Right atrium auricular region (tissue), 2 donors: ENCODE results near the gene DCHS2. TPM values are rescaled to one million over a fixed set of nuclear protein-coding genes. Genes with fewer than 3 reads are reported as not detected.

ENCODE experiments used
- DNase-seq: peaks from one replicate; pipeline ENCODE4 v3.0.0-alpha.2; 2019; ENCODE audit warnings: low spot score
- H3K27ac ChIP-seq, 2 donors: fragments of 200-600 bp; sonication (generic); 1 replicate in 1 of 2; 2 replicates in 1 of 2; pipeline ENCODE4 v1.5.1; 2016 to 2019
- H3K27me3 ChIP-seq, 2 donors: fragments of 200-600 bp; sonication (generic); one replicate each; pipeline versions ENCODE4 v1.5.1 to v1.6.0; 2017 to 2019
- H3K36me3 ChIP-seq: fragments of 200-600 bp; sonication (generic); one replicate; pipeline ENCODE4 v1.5.1; 2016
- H3K4me1 ChIP-seq, 2 donors: fragments of 200-600 bp; sonication (generic); one replicate each; pipeline versions ENCODE4 v1.5.1 to v1.6.0; 2017 to 2019
- H3K4me3 ChIP-seq, 2 donors: fragments of 200-600 bp; sonication (generic); 1 replicate in 1 of 2; 2 replicates in 1 of 2; pipeline ENCODE4 v1.5.1; 2017 to 2019; ENCODE audit warnings: mild to moderate bottlenecking in 1 of 2, moderate library complexity in 1 of 2
- H3K9me3 ChIP-seq, 2 donors: fragments of 200-600 bp; sonication (generic); one replicate each; pipeline ENCODE4 v1.5.1; 2019
- CTCF ChIP-seq, 2 donors: fragments of 200-600 bp; sonication (generic); IDR thresholded peaks; one replicate each; pipeline ENCODE4 v1.5.1; 2019; ENCODE audit warnings: antibody characterized with exemption in 2 of 2
- total RNA-seq, 2 donors: library from RNA; depleted of rRNA; stranded (reverse); fragments of >200 nt; gene quantifications; one replicate each; pipeline ENCODE4 v1.1.0, GENCODE V29; 2016

The DCHS2 gene
- total RNA-seq, 2 donors from 2014 or later, result 0.04 TPM; not detected in 1

GRCh38 chr4:154444958-154445357, 46.6 kb downstream of the DCHS2 start:
- H3K36me3 ChIP-seq, result no peaks in the 10 kb centered on the region
- no peaks in the 10 kb centered on the region for H3K4me1 ChIP-seq
- H3K9me3 ChIP-seq, result no peaks in the 10 kb centered on the region
- DNase-seq, result no peak
- H3K27me3 ChIP-seq, result no peaks in the 10 kb centered on the region
- no peak overlapping the region for H3K4me3 ChIP-seq
- no peak overlapping the region for H3K27ac ChIP-seq
- TF ChIP-seq CTCF (IDR thresholded peaks at IDR 0.05), result no peak

GRCh38 chr4:154441982-154442381, 49.6 kb downstream of the DCHS2 start:
- DNase-seq, result no peak
- Histone ChIP-seq H3K4me1 (no peaks in the 10 kb centered on the region), H3K27me3 (no peaks in the 10 kb centered on the region), H3K36me3 (no peaks in the 10 kb centered on the region), H3K4me3 (no peak overlapping the region), H3K27ac (no peak overlapping the region), H3K9me3 (no peaks in the 10 kb centered on the region)
- no peak for TF ChIP-seq CTCF (IDR thresholded peaks at IDR 0.05)

- Histone ChIP-seq H3K36me3 (no peaks in the 10 kb centered on the region), H3K4me1 (no peaks in the 10 kb centered on the region), H3K4me3 (no peak overlapping the region), H3K9me3 (no peaks in the 10 kb centered on the region), H3K27me3 (no peaks in the 10 kb centered on the region), H3K27ac (no peak overlapping the region)
- no peak for TF ChIP-seq CTCF (IDR thresholded peaks at IDR 0.05)
- no peak for DNase-seq
Measured at GRCh38 chr4:154441124-154441523, 50.5 kb downstream of the DCHS2 start.

GRCh38 chr4:154439224-154439623, 52.4 kb downstream of the DCHS2 start:
- no peaks in the 10 kb centered on the region for H3K27me3 ChIP-seq
- H3K27ac ChIP-seq, result no peak overlapping the region
- H3K9me3 ChIP-seq, result no peaks in the 10 kb centered on the region
- TF ChIP-seq CTCF (IDR thresholded peaks at IDR 0.05), result no peak
- no peak overlapping the region for H3K4me3 ChIP-seq
- H3K4me1 ChIP-seq, result no peaks in the 10 kb centered on the region
- DNase-seq, result no peak
- no peaks in the 10 kb centered on the region for H3K36me3 ChIP-seq

GRCh38 chr4:154435895-154436294, 55.7 kb downstream of the DCHS2 start:
- H3K9me3 ChIP-seq, result no peaks in the 10 kb centered on the region
- no peak for TF ChIP-seq CTCF (IDR thresholded peaks at IDR 0.05)
- no peak overlapping the region for H3K27ac ChIP-seq
- H3K27me3 ChIP-seq, result no peaks in the 10 kb centered on the region
- no peak for DNase-seq
- H3K4me3 ChIP-seq, result no peak overlapping the region
- H3K36me3 ChIP-seq, result no peaks in the 10 kb centered on the region
- no peaks in the 10 kb centered on the region for H3K4me1 ChIP-seq

GRCh38 chr4:154433543-154433942, 58.1 kb downstream of the DCHS2 start:
- DNase-seq, result no peak
- no peak for TF ChIP-seq CTCF (IDR thresholded peaks at IDR 0.05)
- Histone ChIP-seq H3K27ac (no peak overlapping the region), H3K4me3 (no peak overlapping the region), H3K27me3 (no peaks in the 10 kb centered on the region), H3K36me3 (no peaks in the 10 kb centered on the region), H3K9me3 (no peaks in the 10 kb centered on the region), H3K4me1 (no peaks in the 10 kb centered on the region)
